ENCODE data around the gene CERCAM. TPM values are rescaled to one million over a fixed set of nuclear protein-coding genes. Genes with fewer than 3 reads are reported as not detected.

The CERCAM gene
- total RNA-seq, 1 donor: 74.9 TPM

DNA sequence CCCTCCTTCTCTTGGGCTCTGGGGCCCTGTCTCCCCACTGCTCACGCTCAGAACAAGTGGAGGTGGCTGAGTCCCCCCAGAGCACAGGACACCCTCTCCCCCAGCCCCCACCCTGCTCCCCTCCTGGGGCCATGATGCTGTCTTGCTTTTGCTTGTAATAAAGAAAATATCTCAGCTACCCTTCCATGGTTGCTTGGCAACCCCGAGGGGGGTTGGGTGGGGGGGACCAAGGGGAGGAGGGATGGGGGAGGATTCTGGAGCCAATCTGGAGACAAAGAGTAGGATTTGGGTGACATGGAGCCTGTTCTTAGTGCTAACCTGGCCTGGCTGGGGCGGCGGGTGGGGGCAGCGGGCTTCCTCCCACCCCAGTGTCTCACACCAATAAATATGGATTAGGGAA is 16.1 kb upstream of the CERCAM start:
- no peak for DNase-seq (ENCODE audit: low read depth)
- TF ChIP-seq, protein P1, sequence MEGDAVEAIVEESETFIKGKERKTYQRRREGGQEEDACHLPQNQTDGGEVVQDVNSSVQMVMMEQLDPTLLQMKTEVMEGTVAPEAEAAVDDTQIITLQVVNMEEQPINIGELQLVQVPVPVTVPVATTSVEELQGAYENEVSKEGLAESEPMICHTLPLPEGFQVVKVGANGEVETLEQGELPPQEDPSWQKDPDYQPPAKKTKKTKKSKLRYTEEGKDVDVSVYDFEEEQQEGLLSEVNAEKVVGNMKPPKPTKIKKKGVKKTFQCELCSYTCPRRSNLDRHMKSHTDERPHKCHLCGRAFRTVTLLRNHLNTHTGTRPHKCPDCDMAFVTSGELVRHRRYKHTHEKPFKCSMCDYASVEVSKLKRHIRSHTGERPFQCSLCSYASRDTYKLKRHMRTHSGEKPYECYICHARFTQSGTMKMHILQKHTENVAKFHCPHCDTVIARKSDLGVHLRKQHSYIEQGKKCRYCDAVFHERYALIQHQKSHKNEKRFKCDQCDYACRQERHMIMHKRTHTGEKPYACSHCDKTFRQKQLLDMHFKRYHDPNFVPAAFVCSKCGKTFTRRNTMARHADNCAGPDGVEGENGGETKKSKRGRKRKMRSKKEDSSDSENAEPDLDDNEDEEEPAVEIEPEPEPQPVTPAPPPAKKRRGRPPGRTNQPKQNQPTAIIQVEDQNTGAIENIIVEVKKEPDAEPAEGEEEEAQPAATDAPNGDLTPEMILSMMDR (IDR thresholded peaks at IDR 0.05; ENCODE audit: insufficient read depth, low read length): no peak
- H3K4me3 ChIP-seq (ENCODE audit: low read depth, low read length): no peak overlapping the region

DNA sequence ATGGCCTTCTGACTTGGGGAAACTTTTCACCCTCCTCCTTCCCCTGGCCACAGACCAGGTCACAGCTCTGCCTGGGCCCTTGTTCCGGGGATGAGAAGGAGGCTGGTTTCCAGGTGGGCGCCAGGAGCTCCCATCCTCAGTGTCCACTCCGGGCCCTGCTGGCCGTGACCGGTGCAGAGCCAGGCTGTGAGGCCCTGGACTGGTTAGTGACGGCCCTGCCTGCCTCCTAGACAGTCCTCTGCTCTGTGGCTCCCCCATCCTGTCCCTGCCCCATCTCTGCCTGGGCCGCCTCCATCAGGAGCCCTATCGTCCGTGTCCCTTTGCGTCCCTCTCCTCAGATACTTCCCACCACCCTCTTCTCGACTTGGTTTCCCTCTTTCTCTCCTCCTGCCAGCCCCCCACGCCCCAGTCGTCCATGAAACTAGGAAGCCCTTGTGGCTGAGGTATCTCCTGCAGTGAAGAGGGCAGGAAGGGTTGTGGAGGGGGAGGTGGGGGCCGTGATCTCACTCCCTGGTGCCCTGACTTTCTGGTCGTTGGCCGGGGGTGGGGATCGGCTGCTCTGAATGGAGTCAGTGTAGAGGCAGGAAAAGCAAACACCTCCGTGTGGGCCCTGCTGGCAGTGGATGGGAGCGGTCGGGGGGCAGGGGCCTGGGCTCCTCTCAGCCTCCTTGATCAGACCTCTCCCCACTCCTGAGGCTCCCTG is 15.4 kb upstream of the CERCAM start:
- no peak for DNase-seq (ENCODE audit: low read depth)
- H3K4me3 ChIP-seq (ENCODE audit: low read depth, low read length): no peak overlapping the region
- TF ChIP-seq, protein P1 (IDR thresholded peaks at IDR 0.05; ENCODE audit: insufficient read depth, low read length): no peak

DNA sequence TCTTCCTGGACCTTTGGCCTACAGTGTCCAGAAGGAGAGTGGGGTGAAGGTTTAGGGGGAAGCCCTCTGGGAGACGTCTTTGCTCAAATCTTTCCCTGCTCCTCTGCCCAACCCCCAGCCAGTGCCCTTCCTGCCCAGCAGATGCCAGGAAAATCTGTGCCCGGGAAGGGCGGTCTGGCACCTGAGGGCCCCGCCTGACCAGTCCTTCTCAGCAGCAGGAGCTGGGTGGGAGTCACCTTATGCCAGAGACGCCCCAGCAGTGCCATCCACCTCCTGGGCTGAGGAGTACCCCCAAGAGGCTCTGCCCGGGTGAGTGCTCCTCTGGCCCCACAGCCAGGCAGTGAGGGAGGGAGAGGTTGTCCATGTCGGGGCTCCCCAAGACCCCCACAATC is 14.9 kb upstream of the CERCAM start:
- TF ChIP-seq, protein P1 (IDR thresholded peaks at IDR 0.05; ENCODE audit: insufficient read depth, low read length): no peak
- H3K4me3 ChIP-seq (ENCODE audit: low read depth, low read length): no peak overlapping the region
- no peak for DNase-seq (ENCODE audit: low read depth)

DNA sequence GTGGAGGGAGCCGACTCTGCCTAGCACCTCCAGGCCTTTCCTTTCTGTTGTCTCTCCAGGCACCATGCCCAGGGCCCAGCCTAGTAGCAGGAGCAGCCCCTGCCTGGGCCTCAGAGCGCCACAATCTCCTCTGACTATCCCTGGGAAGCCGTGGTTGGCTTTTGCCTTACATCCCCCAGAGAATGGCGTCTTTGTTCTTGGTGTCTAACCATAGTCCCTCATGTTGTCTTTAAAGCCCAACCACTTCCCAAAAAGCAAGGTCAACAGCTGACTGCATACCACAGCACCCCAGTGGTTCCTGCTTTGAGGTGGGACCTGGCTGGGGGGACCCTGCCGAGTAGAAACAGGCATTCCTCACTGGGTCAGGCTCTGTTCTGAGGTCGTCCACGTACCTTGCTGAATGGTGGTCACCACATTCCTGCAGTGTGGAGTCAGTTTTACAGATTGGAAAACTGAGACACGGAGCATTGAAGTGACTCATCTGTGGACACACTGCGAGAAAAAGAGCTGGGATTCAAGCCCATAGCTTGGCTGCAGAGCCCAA is 13.7 kb upstream of the CERCAM start:
- peak; percentile 22 for DNase-seq (ENCODE audit: low read depth)
- TF ChIP-seq, protein P1 (IDR thresholded peaks at IDR 0.05; ENCODE audit: insufficient read depth, low read length): no peak
- H3K4me3 ChIP-seq (ENCODE audit: low read depth, low read length): no peak overlapping the region

DNA sequence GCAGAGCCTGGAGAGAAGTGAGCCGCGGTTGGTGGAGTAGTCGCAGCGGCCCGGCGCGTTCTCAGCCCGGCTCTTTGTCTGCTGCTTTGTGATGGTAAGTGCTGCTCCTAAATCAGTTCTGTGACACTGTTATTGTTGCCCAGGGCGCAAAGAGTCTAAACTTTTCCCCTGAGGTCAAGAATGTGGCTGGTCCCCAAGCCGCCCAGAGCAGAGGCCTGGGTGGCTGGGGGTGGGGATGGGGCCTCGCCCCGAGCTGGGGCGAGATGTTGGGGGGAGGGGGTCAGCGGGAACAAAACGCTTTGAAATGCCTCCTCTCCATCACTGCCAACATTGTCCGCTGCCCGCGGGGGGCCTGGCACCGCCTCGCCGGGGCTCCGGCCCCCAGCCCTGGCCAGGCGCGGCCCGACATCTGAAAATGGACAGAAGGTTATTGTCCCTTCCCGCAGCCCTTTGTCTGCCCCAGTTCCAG is 11.7 kb upstream of the CERCAM start:
- TF ChIP-seq, protein P1 (IDR thresholded peaks at IDR 0.05; ENCODE audit: insufficient read depth, low read length): no peak
- DNase-seq (ENCODE audit: low read depth): no peak
- no peak overlapping the region for H3K4me3 ChIP-seq (ENCODE audit: low read depth, low read length)

DNA sequence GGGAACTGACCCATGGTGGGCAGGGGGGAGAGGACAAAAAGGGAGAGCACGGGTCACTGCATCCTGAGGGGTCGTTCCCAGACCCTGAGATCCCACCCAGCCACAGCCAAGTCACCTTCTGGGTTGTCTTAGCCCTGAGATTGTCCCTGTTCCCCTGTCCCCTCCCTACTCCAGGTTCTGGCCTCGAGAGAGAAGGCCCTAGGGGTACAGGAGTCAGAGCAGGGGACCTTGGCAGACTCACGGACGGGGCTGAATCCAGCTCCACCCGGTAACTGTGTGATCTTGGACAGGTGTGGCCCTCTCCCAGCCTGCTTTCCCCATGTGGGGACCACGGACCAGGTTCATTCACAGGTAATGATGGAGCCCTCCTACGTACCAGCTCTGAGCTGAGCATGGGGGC is 11.2 kb upstream of the CERCAM start:
- TF ChIP-seq, protein P1 (IDR thresholded peaks at IDR 0.05; ENCODE audit: insufficient read depth, low read length): no peak
- DNase-seq (ENCODE audit: low read depth): no peak
- H3K4me3 ChIP-seq (ENCODE audit: low read depth, low read length): no peak overlapping the region
